CD14-positive monocyte (primary cell): ENCODE results near the gene UBE3D. TPM values are rescaled to one million over a fixed set of nuclear protein-coding genes. Genes with fewer than 3 reads are reported as not detected.
A peak's percentile ranks its signal among the peaks of the same experiment; 100 is the strongest.

Source experiments
- DNase-seq, 3 donors: peaks; one replicate each; pipeline ENCODE4 v3.0.0-alpha.2; 2011 to 2022
- H2AFZ ChIP-seq: 2 replicates; pipeline ENCODE4 v1.6.0; 2012; ENCODE audit warnings: mild to moderate bottlenecking, low read depth, low read length, inconsistent platforms; ENCODE audit not compliant: insufficient read depth, poor library complexity, severe bottlenecking
- H3K27ac ChIP-seq, 2 donors: 1 replicate in 1 of 2; 2 replicates in 1 of 2; pipeline ENCODE4 v1.5.1; 2012 to 2013; ENCODE audit warnings: low read length in 2 of 2, control low read depth in 1 of 2, inconsistent platforms in 1 of 2, low read depth in 1 of 2, mild to moderate bottlenecking in 1 of 2
- H3K27me3 ChIP-seq, 2 donors: one replicate each; pipeline versions ENCODE4 v1.6.0 to v1.6.1; 2011 to 2013; ENCODE audit warnings: low read length in 2 of 2; ENCODE audit not compliant: control insufficient read depth in 2 of 2, insufficient read depth in 2 of 2
- H3K36me3 ChIP-seq, 2 donors: replicated peaks in 1 of 2; 1 replicate in 1 of 2; 2 replicates in 1 of 2; pipeline versions ENCODE4 v1.5.1 to v1.6.1; 2012 to 2013; ENCODE audit warnings: low read length in 2 of 2, control low read depth in 1 of 2, inconsistent platforms in 1 of 2, mild to moderate bottlenecking in 1 of 2; ENCODE audit not compliant: insufficient read depth in 2 of 2, control insufficient read depth in 1 of 2
- H3K4me1 ChIP-seq, 2 donors: 1 replicate in 1 of 2; 2 replicates in 1 of 2; pipeline versions ENCODE4 v1.5.1 to v1.6.1; 2012 to 2013; ENCODE audit warnings: low read length in 2 of 2, control low read depth in 1 of 2, inconsistent platforms in 1 of 2, mild to moderate bottlenecking in 1 of 2, moderate library complexity in 1 of 2; ENCODE audit not compliant: insufficient read depth in 2 of 2, control insufficient read depth in 1 of 2
- H3K4me2 ChIP-seq: replicated peaks from 2 replicates; pipeline ENCODE3; 2012; ENCODE audit warnings: low read length, moderate library complexity, mild to moderate bottlenecking; ENCODE audit not compliant: poor library complexity, severe bottlenecking; ENCODE audit errors: extremely low read depth
- H3K4me3 ChIP-seq, 3 experiments: fragments of 200-600 bp in 1 of 3; sonication (generic) in 1 of 3; replicated peaks in 1 of 3; 1 replicate in 2 of 3; 2 replicates in 1 of 3; pipeline ENCODE4 v1.5.1; 2011 to 2013; ENCODE audit warnings: low read length in 3 of 3, mild to moderate bottlenecking in 3 of 3, control low read depth in 2 of 3, low read depth in 2 of 3, inconsistent platforms in 1 of 3, moderate library complexity in 1 of 3
- H3K79me2 ChIP-seq: 2 replicates; pipeline ENCODE4 v1.6.0; 2012; ENCODE audit warnings: mild to moderate bottlenecking, control low read depth, inconsistent platforms, low read length, moderate library complexity; ENCODE audit not compliant: insufficient read depth
- H3K9ac ChIP-seq: 2 replicates; pipeline ENCODE4 v1.6.0; 2017; ENCODE audit warnings: low read length, mild to moderate bottlenecking; ENCODE audit not compliant: insufficient read depth, poor library complexity, severe bottlenecking
- H3K9me3 ChIP-seq, 2 donors: replicated peaks in 1 of 2; 1 replicate in 1 of 2; 2 replicates in 1 of 2; pipeline versions ENCODE4 v1.5.1 to v1.6.1; 2012 to 2013; ENCODE audit warnings: low read length in 2 of 2, control low read depth in 1 of 2; ENCODE audit not compliant: control insufficient read depth in 1 of 2, insufficient read depth in 1 of 2
- H4K20me1 ChIP-seq: 2 replicates; pipeline ENCODE4 v1.6.0; 2012; ENCODE audit warnings: mild to moderate bottlenecking, low read length, control low read depth, moderate library complexity; ENCODE audit not compliant: insufficient read depth
- H3K27ac Mint-ChIP-seq, 7 donors: one replicate each; pipeline ENCODE4 v1.8.0; 2020; ENCODE audit warnings: mild to moderate bottlenecking in 7 of 7, mixed read lengths in 7 of 7, moderate library complexity in 6 of 7, inconsistent platforms in 2 of 7
- H3K27me3 Mint-ChIP-seq, 3 donors: one replicate each; pipeline ENCODE4 v1.8.0; 2021 to 2022; ENCODE audit warnings: low read depth in 3 of 3, mild to moderate bottlenecking in 3 of 3, mixed read lengths in 3 of 3, moderate library complexity in 3 of 3, inconsistent platforms in 1 of 3
- H3K36me3 Mint-ChIP-seq, 2 donors: one replicate each; pipeline ENCODE4 v1.8.0; 2020; ENCODE audit warnings: mixed read lengths in 2 of 2, inconsistent platforms in 1 of 2, mild to moderate bottlenecking in 1 of 2
- H3K4me1 Mint-ChIP-seq: one replicate; pipeline ENCODE4 v1.8.0; 2020; ENCODE audit warnings: mild to moderate bottlenecking, mixed read lengths
- H3K4me3 Mint-ChIP-seq, 2 donors: one replicate each; pipeline ENCODE4 v1.8.0; 2020; ENCODE audit warnings: mild to moderate bottlenecking in 2 of 2, mixed read lengths in 2 of 2, moderate library complexity in 1 of 2
- H3K9me3 Mint-ChIP-seq, 7 donors: one replicate each; pipeline ENCODE4 v1.8.0; 2020 to 2022; ENCODE audit warnings: mixed read lengths in 7 of 7, mild to moderate bottlenecking in 6 of 7, moderate library complexity in 6 of 7, inconsistent platforms in 2 of 7
- CTCF ChIP-seq: fragments of 200-600 bp; IDR thresholded peaks from one replicate; pipeline ENCODE4 v1.8.0; 2022; ENCODE audit warnings: antibody characterized with exemption, mild to moderate bottlenecking
- WGBS: methylation state at CpG from one replicate; pipeline ENCODE4 v1.1.5; 2013; ENCODE audit warnings: missing lambda C conversion rate; ENCODE audit not compliant: insufficient coverage; 5-methylcytosine and 5-hydroxymethylcytosine counted together
- intact Hi-C, 2 donors: fragments of 100-400 bp; cut with micrococcal nuclease; formaldehyde crosslinking; loops; one replicate each; pipeline versions ENCODE4 v1.15.0 to v1.15.1; 2023
- polyA plus RNA-seq, 3 donors: library from polyadenylated mRNA; depleted of rRNA in 1 of 3; unstranded in 2 of 3; stranded (reverse) in 1 of 3; fragments of 300-500 nt in 2 of 3; fragments of >200 nt in 1 of 3; fragmentation: Illumina TruSeq in 2 of 3; gene quantifications; 1 replicate in 2 of 3; 2 replicates in 1 of 3; pipeline ENCODE4 v1.2.3, GENCODE V29; 2012 to 2021

UBE3D gene
- polyA plus RNA-seq, 3 donors, result 0.61 to 1.7 (median 1.1) TPM

DNA sequence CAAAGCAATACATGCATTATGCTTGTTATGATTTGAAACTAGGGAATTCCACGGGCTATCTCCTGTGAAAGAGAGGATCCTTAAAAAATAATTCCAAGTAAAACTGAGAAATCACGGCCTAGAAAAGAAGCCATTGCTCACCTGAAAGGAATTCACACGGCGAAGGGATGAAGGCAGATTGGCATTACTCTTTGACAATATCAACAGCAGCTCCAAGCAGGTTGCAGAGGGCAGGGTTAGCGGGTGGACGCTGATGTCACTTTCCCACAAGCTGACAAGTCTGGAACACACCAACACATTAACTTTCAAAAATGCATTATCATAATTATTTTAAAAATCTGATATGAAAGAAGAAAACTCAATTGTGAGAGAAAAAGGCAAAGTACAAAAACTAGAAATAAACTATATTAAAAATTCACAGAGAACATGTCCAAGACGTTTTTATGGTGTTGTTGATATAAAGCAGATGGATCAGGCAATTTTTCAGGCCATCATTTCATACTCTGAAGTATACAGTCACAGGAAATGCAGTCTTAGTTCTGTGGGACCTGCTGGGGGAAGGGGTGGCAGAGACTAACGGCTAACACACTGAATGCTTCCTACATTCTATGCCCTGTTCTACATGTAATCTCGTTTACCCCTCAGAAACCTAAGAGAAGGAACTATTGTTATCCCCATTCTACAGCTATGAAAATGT is 108.3 kb downstream of the UBE3D start:
- Histone ChIP-seq H3K36me3 (no peaks in the 10 kb centered on the region), H3K27ac (no peak overlapping the region), H4K20me1 (no peaks in the 10 kb centered on the region), H2AFZ (no peak overlapping the region), H3K27me3 (no peaks in the 10 kb centered on the region), H3K4me2 (no peak overlapping the region), H3K9ac (no peak overlapping the region), H3K9me3 (no peaks in the 10 kb centered on the region), H3K79me2 (no peaks in the 10 kb centered on the region), H3K4me1 (no peaks in the 10 kb centered on the region), H3K4me3 (no peak overlapping the region)
- H3K27me3 Mint-ChIP-seq, result no peaks in the 10 kb centered on the region
- H3K27ac Mint-ChIP-seq, result peak overlapping the region in 1 of 7 donors; percentile 56
- WGBS, result 77% methylated on average over 3 of the region's 9 CpGs
- no peaks in the 10 kb centered on the region for H3K9me3 Mint-ChIP-seq
- H3K4me3 Mint-ChIP-seq, result no peak overlapping the region
- no peaks in the 10 kb centered on the region for H3K36me3 Mint-ChIP-seq
- no peaks in the 10 kb centered on the region for H3K4me1 Mint-ChIP-seq
- no peak for DNase-seq
- TF ChIP-seq CTCF, result no peak
- intact Hi-C loops, result no loop called here

- Mint-ChIP-seq H3K9me3 (no peaks in the 10 kb centered on the region), H3K27ac (no peak overlapping the region), H3K4me3 (no peak overlapping the region), H3K4me1 (no peaks in the 10 kb centered on the region), H3K36me3 (no peaks in the 10 kb centered on the region), H3K27me3 (no peaks in the 10 kb centered on the region)
- Histone ChIP-seq H3K9ac (no peak overlapping the region), H3K4me2 (no peak overlapping the region), H3K36me3 (no peaks in the 10 kb centered on the region), H2AFZ (no peak overlapping the region), H3K4me1 (no peaks in the 10 kb centered on the region), H3K9me3 (no peaks in the 10 kb centered on the region), H3K27me3 (no peaks in the 10 kb centered on the region), H3K27ac (no peak overlapping the region), H3K79me2 (no peaks in the 10 kb centered on the region), H3K4me3 (no peak overlapping the region), H4K20me1 (no peaks in the 10 kb centered on the region)
- WGBS, result no CpG with 5 or more reads among the region's 1 CpG
- no peak for DNase-seq
- no peak for TF ChIP-seq CTCF
- intact Hi-C loops, result no loop called here
Observed at GRCh38 chr6:82955841-82956240, 109.8 kb downstream of the UBE3D start.
